AG04449 (cell line): Measurements from ENCODE around the gene BTG2.

Experiments
- CTCF ChIA-PET: fragments of 350-600 bp; formaldehyde crosslinking; extraction: SDS; loops from one replicate; lab custom pipeline; 2021; ENCODE audit warnings: antibody characterized with exemption; lab: Yijun Ruan, JAX
- POLR2A ChIA-PET: fragments of 400-600, 350-600 bp; formaldehyde crosslinking; extraction: SDS; loops from one replicate; lab custom pipeline; 2020; ENCODE audit warnings: antibody characterized with exemption, inconsistent platforms; lab: Yijun Ruan, JAX
- DNase-seq: peaks from one replicate; pipeline ENCODE4 v3.0.0-alpha.2; 2010; ENCODE audit warnings: low read depth, low spot score
- H3K4me3 ChIP-seq: 2 replicates; pipeline ENCODE4 v1.5.1; 2011; ENCODE audit warnings: low read depth, mild to moderate bottlenecking, control low read depth, low read length
- CTCF ChIP-seq: IDR thresholded peaks from one replicate; pipeline ENCODE4 v1.5.1; 2011; ENCODE audit warnings: mild to moderate bottlenecking, moderate library complexity, low read length, control low read depth, inconsistent platforms; ENCODE audit not compliant: insufficient read depth; ENCODE audit errors: missing control alignments

BTG2 gene

GRCh38 chr1:203353486-203353885 is 48.2 kb downstream of the BTG2 start:
- POLR2A ChIA-PET: no interaction called here
- TF ChIP-seq CTCF: no peak
- H3K4me3 ChIP-seq: no peak overlapping the region
- CTCF ChIA-PET: interaction anchor here (1.8 to 19.8 kb wide), 4 partner anchors 10 to 134 kb away, joined by 7 to 360 read pairs (median 125); no protein-coding TSS in a partner anchor
- DNase-seq: no peak

- no peak for DNase-seq
- no peak for TF ChIP-seq CTCF
- POLR2A ChIA-PET: no interaction called here
- CTCF ChIA-PET: interaction anchor here (0.6 to 19.8 kb wide), 6 partner anchors 9 to 1171 kb away, joined by 3 to 360 read pairs (median 8); no protein-coding TSS in a partner anchor
- H3K4me3 ChIP-seq: no peak overlapping the region
Measured at GRCh38 chr1:203354246-203354645, 48.9 kb downstream of the BTG2 start.

- H3K4me3 ChIP-seq: no peak overlapping the region
- no peak for DNase-seq
- no peak for TF ChIP-seq CTCF
- ChIA-PET POLR2A (no interaction called here), CTCF (interaction anchor here (1.0 to 12.4 kb wide), 7 partner anchors 9 to 344 kb away, joined by 3 to 238 read pairs (median 5); partner anchors contain the start of gene FMOD)
Measured at GRCh38 chr1:203359010-203359571, 53.8 kb downstream of the BTG2 start.
